ENCODE measurements around the gene CEP112.

DNA sequence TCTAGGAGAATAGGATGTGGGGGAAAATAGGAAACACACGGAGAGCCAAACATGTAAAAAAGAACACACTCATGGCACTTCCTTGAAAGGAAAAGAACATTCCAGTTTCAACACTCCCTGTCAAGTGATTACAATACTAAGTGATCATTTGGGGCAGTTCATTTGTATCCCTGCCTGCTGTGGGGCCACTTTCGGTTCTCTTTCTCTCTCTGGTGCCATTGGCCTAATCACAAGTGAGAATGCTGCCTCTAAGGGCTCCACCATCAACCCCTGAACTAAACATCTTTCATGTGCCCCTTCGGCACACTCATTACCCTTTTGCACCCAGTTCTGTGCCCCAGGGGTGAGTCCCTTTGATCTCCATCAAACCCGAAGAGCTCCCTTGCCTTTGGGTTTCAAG is 197.3 kb downstream of the CEP112 start:
- TF ChIP-seq, protein P1, sequence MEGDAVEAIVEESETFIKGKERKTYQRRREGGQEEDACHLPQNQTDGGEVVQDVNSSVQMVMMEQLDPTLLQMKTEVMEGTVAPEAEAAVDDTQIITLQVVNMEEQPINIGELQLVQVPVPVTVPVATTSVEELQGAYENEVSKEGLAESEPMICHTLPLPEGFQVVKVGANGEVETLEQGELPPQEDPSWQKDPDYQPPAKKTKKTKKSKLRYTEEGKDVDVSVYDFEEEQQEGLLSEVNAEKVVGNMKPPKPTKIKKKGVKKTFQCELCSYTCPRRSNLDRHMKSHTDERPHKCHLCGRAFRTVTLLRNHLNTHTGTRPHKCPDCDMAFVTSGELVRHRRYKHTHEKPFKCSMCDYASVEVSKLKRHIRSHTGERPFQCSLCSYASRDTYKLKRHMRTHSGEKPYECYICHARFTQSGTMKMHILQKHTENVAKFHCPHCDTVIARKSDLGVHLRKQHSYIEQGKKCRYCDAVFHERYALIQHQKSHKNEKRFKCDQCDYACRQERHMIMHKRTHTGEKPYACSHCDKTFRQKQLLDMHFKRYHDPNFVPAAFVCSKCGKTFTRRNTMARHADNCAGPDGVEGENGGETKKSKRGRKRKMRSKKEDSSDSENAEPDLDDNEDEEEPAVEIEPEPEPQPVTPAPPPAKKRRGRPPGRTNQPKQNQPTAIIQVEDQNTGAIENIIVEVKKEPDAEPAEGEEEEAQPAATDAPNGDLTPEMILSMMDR (conservative IDR thresholded peaks at IDR 0.05; ENCODE audit: low read depth, low read length): no peak
- TF ChIP-seq SMC3 (IDR thresholded peaks at IDR 0.05; ENCODE audit: low read depth, low read length): no peak
- no peak for TF ChIP-seq CEBPB (IDR thresholded peaks at IDR 0.05; ENCODE audit: low read depth, low read length)
- no peak for TF ChIP-seq MXI1 (IDR thresholded peaks at IDR 0.05; ENCODE audit: borderline replicate concordance, low read depth, low read length)
- TF ChIP-seq POLR2A (IDR thresholded peaks at IDR 0.05; ENCODE audit: low read depth, low read length): no peak
- TF ChIP-seq, protein P2, sequence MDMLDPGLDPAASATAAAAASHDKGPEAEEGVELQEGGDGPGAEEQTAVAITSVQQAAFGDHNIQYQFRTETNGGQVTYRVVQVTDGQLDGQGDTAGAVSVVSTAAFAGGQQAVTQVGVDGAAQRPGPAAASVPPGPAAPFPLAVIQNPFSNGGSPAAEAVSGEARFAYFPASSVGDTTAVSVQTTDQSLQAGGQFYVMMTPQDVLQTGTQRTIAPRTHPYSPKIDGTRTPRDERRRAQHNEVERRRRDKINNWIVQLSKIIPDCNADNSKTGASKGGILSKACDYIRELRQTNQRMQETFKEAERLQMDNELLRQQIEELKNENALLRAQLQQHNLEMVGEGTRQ (IDR thresholded peaks at IDR 0.05; ENCODE audit: low read depth, low read length): no peak

All from IMR-90 (cell line).